PC-3 (cell line): ENCODE results near the gene IL32.

Experiments
- EZH2phosphoT487 ChIP-seq: fragments of 300-600 bp; sonication (generic); IDR thresholded peaks from 2 replicates; pipeline ENCODE4 v1.6.1; 2018; ENCODE audit warnings: mild to moderate bottlenecking, antibody characterized with exemption, low read length, borderline replicate concordance
- TF ChIP-seq, protein P1 (sequence below): fragments of 300-600 bp; sonication (generic); conservative IDR thresholded peaks from 2 replicates; pipeline ENCODE4 v1.5.1; 2017; ENCODE audit warnings: antibody characterized with exemption, low read depth, mild to moderate bottlenecking, low read length

DNA sequence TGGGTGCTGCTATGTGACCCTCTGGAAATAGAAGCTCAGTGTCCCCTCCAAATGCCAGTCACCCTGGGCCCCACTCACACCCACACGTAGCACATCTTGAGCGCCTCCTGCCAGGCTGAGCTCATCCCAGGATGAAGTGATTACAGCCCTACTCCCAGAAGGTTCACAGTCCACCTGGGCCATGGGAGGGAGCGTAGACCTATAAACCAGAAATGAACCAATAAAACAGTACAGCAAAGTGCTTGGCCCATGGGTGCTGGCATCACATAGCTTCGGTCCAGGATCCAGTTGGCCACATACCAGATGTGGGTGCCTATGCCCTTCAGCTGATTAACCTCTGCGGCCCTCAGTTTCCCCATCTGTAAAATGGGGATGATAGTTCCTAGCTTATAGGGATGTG, 26.5 kb upstream of the IL32 start:
- TF ChIP-seq, protein P1, sequence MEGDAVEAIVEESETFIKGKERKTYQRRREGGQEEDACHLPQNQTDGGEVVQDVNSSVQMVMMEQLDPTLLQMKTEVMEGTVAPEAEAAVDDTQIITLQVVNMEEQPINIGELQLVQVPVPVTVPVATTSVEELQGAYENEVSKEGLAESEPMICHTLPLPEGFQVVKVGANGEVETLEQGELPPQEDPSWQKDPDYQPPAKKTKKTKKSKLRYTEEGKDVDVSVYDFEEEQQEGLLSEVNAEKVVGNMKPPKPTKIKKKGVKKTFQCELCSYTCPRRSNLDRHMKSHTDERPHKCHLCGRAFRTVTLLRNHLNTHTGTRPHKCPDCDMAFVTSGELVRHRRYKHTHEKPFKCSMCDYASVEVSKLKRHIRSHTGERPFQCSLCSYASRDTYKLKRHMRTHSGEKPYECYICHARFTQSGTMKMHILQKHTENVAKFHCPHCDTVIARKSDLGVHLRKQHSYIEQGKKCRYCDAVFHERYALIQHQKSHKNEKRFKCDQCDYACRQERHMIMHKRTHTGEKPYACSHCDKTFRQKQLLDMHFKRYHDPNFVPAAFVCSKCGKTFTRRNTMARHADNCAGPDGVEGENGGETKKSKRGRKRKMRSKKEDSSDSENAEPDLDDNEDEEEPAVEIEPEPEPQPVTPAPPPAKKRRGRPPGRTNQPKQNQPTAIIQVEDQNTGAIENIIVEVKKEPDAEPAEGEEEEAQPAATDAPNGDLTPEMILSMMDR = no peak
- no peak for TF ChIP-seq EZH2phosphoT487
